Neural cell (in vitro differentiated cells): ENCODE results near the gene ABCA1.
"Not testable (repeated sequence)": the region's sequence is repeated elsewhere in the genome, so short reads cannot be mapped to it uniquely, and the experiment has no call there.

ENCODE experiments used
- EP300 ChIP-seq: fragments of 450-650 bp; conservative IDR thresholded peaks from 2 replicates; pipeline ENCODE4 v1.6.1; 2014; ENCODE audit warnings: antibody characterized with exemption, mild to moderate bottlenecking, moderate library complexity; ENCODE audit not compliant: poor library complexity, severe bottlenecking
- TF ChIP-seq, protein P1 (sequence below): fragments of 450-650 bp; IDR thresholded peaks from 2 replicates; pipeline ENCODE4 v1.5.1; 2014; ENCODE audit warnings: antibody characterized with exemption, mild to moderate bottlenecking, moderate library complexity; ENCODE audit not compliant: poor library complexity, severe bottlenecking

DNA sequence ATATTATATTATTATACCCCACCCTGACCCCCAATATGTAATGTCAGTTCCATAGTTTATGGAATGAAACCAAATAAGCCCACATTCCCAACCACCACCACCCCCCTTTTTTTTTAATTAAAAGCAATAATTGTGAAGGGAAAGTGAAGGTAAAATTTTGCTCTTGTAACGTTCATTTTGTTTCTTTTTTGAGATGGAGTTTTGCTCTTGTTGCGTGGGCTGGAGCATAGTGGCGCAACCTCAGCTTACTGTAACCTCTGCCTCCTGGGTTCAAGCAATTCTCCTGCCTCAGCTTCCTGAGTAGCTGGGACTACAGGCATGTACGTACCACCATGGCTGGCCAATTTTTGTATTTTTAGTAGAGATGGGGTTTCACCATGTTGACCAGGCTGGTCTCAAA is 30.1 kb upstream of the ABCA1 start:
- TF ChIP-seq EP300, result not testable (repeated sequence)
- TF ChIP-seq, protein P1, sequence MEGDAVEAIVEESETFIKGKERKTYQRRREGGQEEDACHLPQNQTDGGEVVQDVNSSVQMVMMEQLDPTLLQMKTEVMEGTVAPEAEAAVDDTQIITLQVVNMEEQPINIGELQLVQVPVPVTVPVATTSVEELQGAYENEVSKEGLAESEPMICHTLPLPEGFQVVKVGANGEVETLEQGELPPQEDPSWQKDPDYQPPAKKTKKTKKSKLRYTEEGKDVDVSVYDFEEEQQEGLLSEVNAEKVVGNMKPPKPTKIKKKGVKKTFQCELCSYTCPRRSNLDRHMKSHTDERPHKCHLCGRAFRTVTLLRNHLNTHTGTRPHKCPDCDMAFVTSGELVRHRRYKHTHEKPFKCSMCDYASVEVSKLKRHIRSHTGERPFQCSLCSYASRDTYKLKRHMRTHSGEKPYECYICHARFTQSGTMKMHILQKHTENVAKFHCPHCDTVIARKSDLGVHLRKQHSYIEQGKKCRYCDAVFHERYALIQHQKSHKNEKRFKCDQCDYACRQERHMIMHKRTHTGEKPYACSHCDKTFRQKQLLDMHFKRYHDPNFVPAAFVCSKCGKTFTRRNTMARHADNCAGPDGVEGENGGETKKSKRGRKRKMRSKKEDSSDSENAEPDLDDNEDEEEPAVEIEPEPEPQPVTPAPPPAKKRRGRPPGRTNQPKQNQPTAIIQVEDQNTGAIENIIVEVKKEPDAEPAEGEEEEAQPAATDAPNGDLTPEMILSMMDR, result not testable (repeated sequence)
